ENCODE data around the gene ABHD17C.
"Not testable (repeated sequence)": the region's sequence is repeated elsewhere in the genome, so short reads cannot be mapped to it uniquely, and the experiment has no call there.

Gene ABHD17C

DNA sequence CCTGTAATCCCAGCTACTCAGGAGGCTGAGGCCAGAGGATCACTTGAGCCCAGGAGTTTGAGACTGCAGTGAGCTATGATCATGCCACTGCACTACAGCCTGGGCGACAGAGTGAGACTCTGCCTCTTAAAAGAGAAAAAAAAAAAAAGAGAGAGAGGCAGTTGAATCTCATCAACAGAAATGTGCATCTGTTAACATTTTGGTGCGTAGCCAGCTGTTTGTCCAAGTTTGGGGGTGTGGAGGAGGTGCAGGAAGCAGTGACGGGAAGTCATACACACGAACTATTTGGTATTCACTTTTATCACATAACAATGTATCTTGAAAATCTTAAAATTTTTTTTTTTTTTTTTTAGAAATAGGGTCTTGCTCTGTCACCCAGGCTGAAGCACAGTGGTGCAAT, 65.8 kb downstream of the ABHD17C start:
- TF ChIP-seq, protein P1, sequence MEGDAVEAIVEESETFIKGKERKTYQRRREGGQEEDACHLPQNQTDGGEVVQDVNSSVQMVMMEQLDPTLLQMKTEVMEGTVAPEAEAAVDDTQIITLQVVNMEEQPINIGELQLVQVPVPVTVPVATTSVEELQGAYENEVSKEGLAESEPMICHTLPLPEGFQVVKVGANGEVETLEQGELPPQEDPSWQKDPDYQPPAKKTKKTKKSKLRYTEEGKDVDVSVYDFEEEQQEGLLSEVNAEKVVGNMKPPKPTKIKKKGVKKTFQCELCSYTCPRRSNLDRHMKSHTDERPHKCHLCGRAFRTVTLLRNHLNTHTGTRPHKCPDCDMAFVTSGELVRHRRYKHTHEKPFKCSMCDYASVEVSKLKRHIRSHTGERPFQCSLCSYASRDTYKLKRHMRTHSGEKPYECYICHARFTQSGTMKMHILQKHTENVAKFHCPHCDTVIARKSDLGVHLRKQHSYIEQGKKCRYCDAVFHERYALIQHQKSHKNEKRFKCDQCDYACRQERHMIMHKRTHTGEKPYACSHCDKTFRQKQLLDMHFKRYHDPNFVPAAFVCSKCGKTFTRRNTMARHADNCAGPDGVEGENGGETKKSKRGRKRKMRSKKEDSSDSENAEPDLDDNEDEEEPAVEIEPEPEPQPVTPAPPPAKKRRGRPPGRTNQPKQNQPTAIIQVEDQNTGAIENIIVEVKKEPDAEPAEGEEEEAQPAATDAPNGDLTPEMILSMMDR (IDR thresholded peaks at IDR 0.05; ENCODE audit: unreplicated experiment in 3 of 3) = no peak
- Mint-ChIP-seq H3K27me3 (ENCODE audit: low read depth) (no peaks in the 10 kb centered on the region), H3K4me3 (no peak overlapping the region), H3K36me3 (ENCODE audit: low read depth) (no peaks in the 10 kb centered on the region), H3K4me1 (no peaks in the 10 kb centered on the region), H3K27ac (no peak overlapping the region), H3K9me3 (no peaks in the 10 kb centered on the region)

- H3K27ac Mint-ChIP-seq = no peak overlapping the region
- no peak overlapping the region for H3K4me3 Mint-ChIP-seq
- no peaks in the 10 kb centered on the region for H3K9me3 Mint-ChIP-seq
- no peaks in the 10 kb centered on the region for H3K4me1 Mint-ChIP-seq
- TF ChIP-seq, protein P1 (IDR thresholded peaks at IDR 0.05; ENCODE audit: unreplicated experiment in 3 of 3) = no peak
- H3K27me3 Mint-ChIP-seq (ENCODE audit: low read depth) = no peaks in the 10 kb centered on the region
- no peaks in the 10 kb centered on the region for H3K36me3 Mint-ChIP-seq (ENCODE audit: low read depth)
These were observed 66.6 kb downstream of the ABHD17C start for GRCh38 chr15:80761754-80762153.

GRCh38 chr15:80763235-80763634, 68.1 kb downstream of the ABHD17C start:
- not testable (repeated sequence) for H3K36me3 Mint-ChIP-seq (ENCODE audit: low read depth); H3K27me3 Mint-ChIP-seq (ENCODE audit: low read depth); H3K9me3 Mint-ChIP-seq; H3K4me3 Mint-ChIP-seq; H3K4me1 Mint-ChIP-seq; H3K27ac Mint-ChIP-seq

DNA sequence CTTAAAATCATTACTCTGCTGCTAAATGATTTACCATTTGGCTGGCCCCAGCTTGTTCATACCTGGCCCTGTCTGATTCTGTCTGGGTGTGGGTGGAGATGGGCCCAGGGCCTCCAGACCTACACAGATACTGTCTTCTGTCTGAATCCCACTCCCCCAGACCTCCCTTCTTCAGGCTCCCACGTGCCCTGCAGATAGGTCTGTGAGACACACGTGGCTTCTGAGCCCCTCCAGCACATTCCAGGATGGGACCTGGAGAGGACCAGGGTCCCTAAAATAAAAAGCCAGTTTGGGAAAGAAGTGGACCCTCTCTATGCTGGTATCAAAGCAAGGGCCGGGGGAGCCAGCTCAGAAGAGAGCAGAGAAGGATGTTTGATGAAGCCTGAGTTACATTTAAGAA, 69.4 kb downstream of the ABHD17C start:
- Mint-ChIP-seq H3K27ac (no peak overlapping the region), H3K27me3 (ENCODE audit: low read depth) (no peaks in the 10 kb centered on the region), H3K4me1 (no peaks in the 10 kb centered on the region), H3K9me3 (no peaks in the 10 kb centered on the region), H3K4me3 (no peak overlapping the region), H3K36me3 (ENCODE audit: low read depth) (no peaks in the 10 kb centered on the region)
- TF ChIP-seq, protein P1 (IDR thresholded peaks at IDR 0.05; ENCODE audit: unreplicated experiment in 3 of 3) = no peak

GRCh38 chr15:80766275-80766674, 71.2 kb downstream of the ABHD17C start:
- H3K9me3 Mint-ChIP-seq = no peaks in the 10 kb centered on the region
- H3K27me3 Mint-ChIP-seq (ENCODE audit: low read depth) = no peaks in the 10 kb centered on the region
- H3K36me3 Mint-ChIP-seq (ENCODE audit: low read depth) = no peaks in the 10 kb centered on the region
- H3K4me1 Mint-ChIP-seq = no peaks in the 10 kb centered on the region
- no peak overlapping the region for H3K4me3 Mint-ChIP-seq
- no peak overlapping the region for H3K27ac Mint-ChIP-seq
- TF ChIP-seq, protein P1 (IDR thresholded peaks at IDR 0.05; ENCODE audit: unreplicated experiment in 3 of 3) = no peak

DNA sequence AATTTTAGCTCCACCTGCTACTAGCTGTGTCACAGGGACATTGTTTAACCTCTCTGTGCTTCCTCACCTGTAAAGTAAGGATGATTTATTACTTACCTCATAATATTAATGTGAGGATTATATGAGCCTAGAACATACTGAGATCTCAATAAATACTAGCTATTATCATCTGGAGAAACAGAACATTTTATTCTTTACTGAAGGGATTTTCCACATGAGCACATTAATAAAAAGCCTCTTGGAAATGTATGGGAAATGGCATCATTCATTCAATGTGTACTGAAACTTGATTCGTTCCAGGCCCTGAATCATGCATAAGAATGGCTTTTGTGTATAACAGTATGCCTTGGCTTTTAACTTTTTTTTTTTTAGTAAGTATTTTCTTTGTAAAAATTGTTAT, 73.0 kb downstream of the ABHD17C start:
- Mint-ChIP-seq H3K36me3 (ENCODE audit: low read depth) (no peaks in the 10 kb centered on the region), H3K4me3 (no peak overlapping the region), H3K9me3 (no peaks in the 10 kb centered on the region), H3K27ac (no peak overlapping the region), H3K4me1 (no peaks in the 10 kb centered on the region), H3K27me3 (ENCODE audit: low read depth) (no peaks in the 10 kb centered on the region)
- TF ChIP-seq, protein P1 (IDR thresholded peaks at IDR 0.05; ENCODE audit: unreplicated experiment in 3 of 3) = no peak

Measured in nephron (organoid).